ENCODE results near the gene SLC46A2. TPM values are rescaled to one million over a fixed set of nuclear protein-coding genes. Genes with fewer than 3 reads are reported as not detected.

Gene SLC46A2
- total RNA-seq, 1 donor from 2014 or later: not detected

GRCh38 chr9:112841261-112841660 lies 49.4 kb downstream of the SLC46A2 start:
- DNase-seq (no peak), ATAC-seq (no peak)
- intact Hi-C loops (cut with micrococcal nuclease): no loop called here

GRCh38 chr9:112839331-112839730 lies 51.3 kb downstream of the SLC46A2 start:
- intact Hi-C loops (cut with micrococcal nuclease): no loop called here
- DNase-seq (no peak), ATAC-seq (no peak)

- intact Hi-C loops (cut with micrococcal nuclease): no loop called here
- DNase-seq (no peak), ATAC-seq (no peak)
These were observed 52.3 kb downstream of the SLC46A2 start for GRCh38 chr9:112838342-112838741.

GRCh38 chr9:112836394-112836793 lies 54.3 kb downstream of the SLC46A2 start:
- no peak for DNase-seq
- intact Hi-C loops (cut with micrococcal nuclease): no loop called here
- no peak for ATAC-seq

- ATAC-seq: no peak
These were observed 57.6 kb downstream of the SLC46A2 start for GRCh38 chr9:112833081-112833480.

GRCh38 chr9:112831969-112832368 lies 58.7 kb downstream of the SLC46A2 start:
- ATAC-seq (no peak), DNase-seq (no peak)
- intact Hi-C loops (cut with micrococcal nuclease): no loop called here

More at GRCh38 chr9:112833081-112833480, 57.6 kb downstream of the SLC46A2 start:
- DNase-seq: no peak
- intact Hi-C loops (cut with micrococcal nuclease): no loop called here

- DNase-seq (peak; percentile 57), ATAC-seq (peak; percentile 85)
- intact Hi-C loops (cut with micrococcal nuclease): no loop called here
These were observed 59.3 kb downstream of the SLC46A2 start for GRCh38 chr9:112831281-112831851.

Other genes with a start within 250 kb of the SLC46A2 start
- 15.1 TPM for gene INIP, start 172.8 kb downstream of the SLC46A2 start, total RNA-seq
- gene SNX30, start 140.1 kb downstream of the SLC46A2 start, total RNA-seq: 4.3 TPM
- 4.3 TPM for gene ZNF883, start 121.3 kb upstream of the SLC46A2 start, total RNA-seq
- 0.82 TPM for gene ZFP37, start 165.8 kb upstream of the SLC46A2 start, total RNA-seq